Panc1 (cell line): ENCODE measurements around the gene IER5L.

Source experiments
- CTCF ChIP-seq: fragments of 450-650 bp; IDR thresholded peaks from 2 replicates; pipeline ENCODE4 v1.5.1; 2017; ENCODE audit warnings: mild to moderate bottlenecking
- POLR2AphosphoS5 ChIP-seq: IDR thresholded peaks from 2 replicates; pipeline ENCODE4 v1.6.1; 2012; ENCODE audit warnings: mild to moderate bottlenecking, low read depth, low read length, moderate library complexity
- TCF7L2 ChIP-seq: IDR thresholded peaks from 2 replicates; pipeline ENCODE4 v1.6.1; 2011; ENCODE audit warnings: mild to moderate bottlenecking, low read depth, low read length, inconsistent platforms

DNA sequence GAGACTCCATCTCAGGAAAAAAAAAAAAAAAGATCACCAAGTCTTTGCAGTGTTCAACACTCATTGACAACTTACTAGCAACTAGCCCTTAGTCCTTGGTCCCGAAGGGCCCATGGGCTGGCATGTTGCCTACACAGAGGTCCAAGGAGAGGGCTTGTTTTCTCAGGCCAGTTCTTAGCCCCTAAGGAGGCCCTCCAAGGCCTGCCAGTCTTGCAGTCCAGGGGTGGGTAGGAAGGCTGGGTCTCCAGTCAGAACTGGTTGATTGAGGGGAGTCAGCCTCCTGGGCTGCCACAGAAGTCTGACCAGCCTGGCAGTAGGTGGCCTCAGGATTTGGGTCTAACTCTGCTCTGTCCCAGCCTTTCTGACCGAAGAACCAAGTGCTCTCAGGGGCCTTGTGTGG, 32.7 kb downstream of the IER5L start:
- TF ChIP-seq CTCF (no peak), TCF7L2 (no peak), POLR2AphosphoS5 (no peak)
